WERI-Rb-1 (cell line): ENCODE results near the gene ABL2.

Experiments
- DNase-seq: peaks from one replicate; pipeline ENCODE4 v3.0.0-alpha.2; 2020
- H3K27ac ChIP-seq: fragments of 250-450 bp; sonication (Bioruptor Pico); 2 replicates; pipeline ENCODE4 v1.5.1; 2020; ENCODE audit warnings: mild to moderate bottlenecking, moderate library complexity
- H3K27me3 ChIP-seq: fragments of 250-450 bp; sonication (Bioruptor Pico); 2 replicates; pipeline ENCODE4 v1.5.1; 2021; ENCODE audit warnings: mild to moderate bottlenecking, low read depth, moderate library complexity; ENCODE audit not compliant: insufficient read depth, severe bottlenecking
- H3K36me3 ChIP-seq: fragments of 250-450 bp; sonication (Bioruptor Pico); 2 replicates; pipeline ENCODE4 v1.5.1; 2020; ENCODE audit warnings: mild to moderate bottlenecking, moderate library complexity
- H3K4me3 ChIP-seq: 2 replicates; pipeline ENCODE4 v1.5.1; 2011; ENCODE audit warnings: low read depth, mild to moderate bottlenecking, control low read depth, low read length
- H3K9me3 ChIP-seq: fragments of 250-450 bp; sonication (Bioruptor Pico); 2 replicates; pipeline ENCODE4 v1.5.1; 2021; ENCODE audit warnings: mild to moderate bottlenecking, moderate library complexity; ENCODE audit not compliant: severe bottlenecking
- TF ChIP-seq, protein P1 (sequence below): IDR thresholded peaks from 2 replicates; pipeline ENCODE4 v1.5.1; 2011; ENCODE audit warnings: low read depth, mild to moderate bottlenecking, control low read depth, inconsistent platforms, low read length

The ABL2 gene

GRCh38 chr1:179195376-179195775 is 34.1 kb downstream of the ABL2 start:
- Histone ChIP-seq H3K9me3 (no peaks in the 10 kb centered on the region), H3K4me3 (no peak overlapping the region), H3K27ac (no peak overlapping the region), H3K27me3 (no peaks in the 10 kb centered on the region), H3K36me3 (no peaks in the 10 kb centered on the region; the same call in 1 of the 2 replicates)
- DNase-seq = no peak
- TF ChIP-seq, protein P1, sequence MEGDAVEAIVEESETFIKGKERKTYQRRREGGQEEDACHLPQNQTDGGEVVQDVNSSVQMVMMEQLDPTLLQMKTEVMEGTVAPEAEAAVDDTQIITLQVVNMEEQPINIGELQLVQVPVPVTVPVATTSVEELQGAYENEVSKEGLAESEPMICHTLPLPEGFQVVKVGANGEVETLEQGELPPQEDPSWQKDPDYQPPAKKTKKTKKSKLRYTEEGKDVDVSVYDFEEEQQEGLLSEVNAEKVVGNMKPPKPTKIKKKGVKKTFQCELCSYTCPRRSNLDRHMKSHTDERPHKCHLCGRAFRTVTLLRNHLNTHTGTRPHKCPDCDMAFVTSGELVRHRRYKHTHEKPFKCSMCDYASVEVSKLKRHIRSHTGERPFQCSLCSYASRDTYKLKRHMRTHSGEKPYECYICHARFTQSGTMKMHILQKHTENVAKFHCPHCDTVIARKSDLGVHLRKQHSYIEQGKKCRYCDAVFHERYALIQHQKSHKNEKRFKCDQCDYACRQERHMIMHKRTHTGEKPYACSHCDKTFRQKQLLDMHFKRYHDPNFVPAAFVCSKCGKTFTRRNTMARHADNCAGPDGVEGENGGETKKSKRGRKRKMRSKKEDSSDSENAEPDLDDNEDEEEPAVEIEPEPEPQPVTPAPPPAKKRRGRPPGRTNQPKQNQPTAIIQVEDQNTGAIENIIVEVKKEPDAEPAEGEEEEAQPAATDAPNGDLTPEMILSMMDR = no peak

DNA sequence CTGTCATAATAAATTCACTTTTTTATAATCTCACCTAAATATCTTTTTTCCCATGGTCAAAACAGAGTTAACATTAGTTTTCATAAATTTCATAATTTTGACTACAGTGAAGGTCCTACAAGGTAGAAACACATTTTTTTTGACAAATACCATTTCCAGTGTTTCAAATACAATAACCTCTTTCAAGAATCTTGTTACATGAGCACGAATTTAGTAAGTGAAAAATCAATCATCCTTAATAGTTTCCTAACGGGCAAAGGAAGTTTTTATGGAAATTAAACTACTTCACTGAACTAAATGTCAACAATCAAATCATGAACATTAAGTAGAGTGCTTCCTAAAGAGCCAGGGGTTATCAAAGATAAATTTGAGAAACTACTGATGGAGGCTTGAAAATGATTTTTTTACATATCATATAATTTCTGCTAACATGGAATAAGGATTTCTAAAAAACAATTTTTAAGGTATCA is 35.4 kb downstream of the ABL2 start:
- Histone ChIP-seq H3K36me3 (peaks cover 4% of the 10 kb centered on the region; the same call in 1 of the 2 replicates), H3K9me3 (no peaks in the 10 kb centered on the region), H3K4me3 (no peak overlapping the region), H3K27ac (no peak overlapping the region), H3K27me3 (no peaks in the 10 kb centered on the region)
- TF ChIP-seq, protein P1 = no peak
- DNase-seq = no peak

DNA sequence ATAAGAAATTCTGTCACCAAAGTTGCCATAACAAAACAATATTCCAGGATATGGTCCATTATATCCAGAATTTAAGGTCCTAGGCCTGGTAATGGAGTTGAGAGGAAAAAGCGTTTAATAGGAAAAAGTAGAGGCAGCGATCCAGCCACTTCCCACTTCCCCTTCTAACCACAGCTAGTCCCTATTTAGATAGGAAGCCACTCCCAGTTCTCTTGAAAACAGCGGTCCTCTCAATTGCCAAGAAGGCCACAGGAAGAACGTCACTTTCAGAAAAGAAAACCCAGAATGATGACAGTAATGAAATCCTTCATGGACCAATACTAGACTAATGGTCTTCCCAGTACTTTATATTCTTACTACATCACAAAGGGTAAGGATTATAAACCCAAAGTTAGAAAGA is 38.6 kb downstream of the ABL2 start:
- no peaks in the 10 kb centered on the region for H3K9me3 ChIP-seq
- H3K27me3 ChIP-seq = no peaks in the 10 kb centered on the region
- peaks cover 4% of the 10 kb centered on the region; the same call in 1 of the 2 replicates for H3K36me3 ChIP-seq
- DNase-seq = no peak
- H3K27ac ChIP-seq = no peak overlapping the region
- H3K4me3 ChIP-seq = no peak overlapping the region
- TF ChIP-seq, protein P1 = no peak

DNA sequence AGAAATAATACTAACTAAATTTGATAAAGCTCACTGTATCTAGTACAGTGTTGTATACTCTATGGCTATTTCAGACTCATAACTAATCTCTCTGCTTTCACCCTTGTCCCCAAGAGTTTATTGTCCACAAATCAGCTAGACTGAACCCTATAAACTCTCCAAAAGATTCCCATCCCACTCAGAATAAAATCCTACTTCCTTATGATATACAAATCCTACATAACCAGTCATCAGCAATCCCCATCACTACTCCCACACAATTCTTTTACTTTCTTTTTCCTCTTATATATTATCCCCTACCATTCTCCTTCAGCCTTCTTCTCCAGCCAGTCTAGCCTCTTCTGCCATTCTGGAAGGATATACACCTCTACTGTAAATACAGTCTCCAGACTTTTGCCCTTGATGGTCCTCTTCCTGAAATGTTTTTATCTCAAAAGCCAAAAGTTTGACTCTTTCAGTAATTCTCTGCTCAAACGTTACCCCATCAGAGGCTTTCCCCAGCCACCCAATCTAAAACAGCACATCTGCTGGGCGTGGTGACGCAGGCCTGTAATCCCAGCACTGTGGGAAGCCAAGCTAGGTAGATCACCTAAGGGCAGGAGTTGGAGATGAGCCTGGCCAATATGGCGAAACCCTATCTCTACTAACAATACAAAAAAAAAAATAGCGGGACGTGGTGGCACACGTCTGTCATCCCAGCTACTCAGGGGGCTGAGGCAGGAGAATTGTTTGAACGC is 41.6 kb downstream of the ABL2 start:
- H3K27me3 ChIP-seq = no peaks in the 10 kb centered on the region

GRCh38 chr1:179187043-179187442 is 42.4 kb downstream of the ABL2 start:
- no peak for DNase-seq
- TF ChIP-seq, protein P1 = no peak
- H3K27me3 ChIP-seq = no peaks in the 10 kb centered on the region
- H3K4me3 ChIP-seq = no peak overlapping the region
- H3K36me3 ChIP-seq = peaks cover 4% of the 10 kb centered on the region
- no peak overlapping the region for H3K27ac ChIP-seq
- no peaks in the 10 kb centered on the region for H3K9me3 ChIP-seq

More for the DNA sequence above, 41.6 kb downstream of the ABL2 start:
- H3K9me3 ChIP-seq = no peaks in the 10 kb centered on the region
- TF ChIP-seq, protein P1 = no peak
- DNase-seq = no peak
- H3K27ac ChIP-seq = no peak overlapping the region
- H3K36me3 ChIP-seq = peaks cover 4% of the 10 kb centered on the region
- no peak overlapping the region for H3K4me3 ChIP-seq
